Uterus (tissue), 4 donors: ENCODE data around the gene C1QTNF6. TPM values are rescaled to one million over a fixed set of nuclear protein-coding genes. Genes with fewer than 3 reads are reported as not detected.

Experiments used
- DNase-seq, 2 donors: peaks; one replicate each; pipeline ENCODE4 v3.0.0-alpha.2; 2019 to 2020
- H3K27ac ChIP-seq, 2 donors: fragments of 200-600 bp; sonication (generic); 1 replicate in 1 of 2; 2 replicates in 1 of 2; pipeline ENCODE4 v1.5.1; 2016 to 2018
- H3K27me3 ChIP-seq, 2 donors: fragments of 200-600 bp; sonication (generic); one replicate each; pipeline ENCODE4 v1.5.1; 2018 to 2019; ENCODE audit warnings: control low read depth in 1 of 2
- H3K36me3 ChIP-seq, 2 donors: fragments of 200-600 bp; sonication (generic); one replicate each; pipeline ENCODE4 v1.5.1; 2019; ENCODE audit warnings: control low read depth in 1 of 2
- H3K4me1 ChIP-seq, 2 donors: fragments of 200-600 bp; sonication (generic); one replicate each; pipeline ENCODE4 v1.5.1; 2018 to 2019; ENCODE audit warnings: control low read depth in 1 of 2
- H3K4me3 ChIP-seq, 2 donors: fragments of 200-600 bp; sonication (generic); 1 replicate in 1 of 2; 2 replicates in 1 of 2; pipeline ENCODE4 v1.5.1; 2018 to 2019; ENCODE audit warnings: mild to moderate bottlenecking in 1 of 2
- H3K9me3 ChIP-seq, 2 donors: fragments of 200-600 bp; sonication (generic); one replicate each; pipeline ENCODE4 v1.5.1; 2019; ENCODE audit warnings: control low read depth in 1 of 2
- POLR2A ChIP-seq, 2 donors: fragments of 450-650 bp; IDR thresholded peaks; one replicate each; pipeline ENCODE4 v1.6.1; 2016; ENCODE audit warnings: antibody characterized with exemption in 2 of 2, mild to moderate bottlenecking in 1 of 2, moderate library complexity in 1 of 2
- intact Hi-C: fragments of 100-400 bp; cut with DNase I; formaldehyde crosslinking; loops from one replicate; pipeline ENCODE4 v1.15.1; 2023; ENCODE audit warnings: low total_unique reads
- small RNA-seq: library from RNA; depleted of rRNA; stranded (forward); fragments of <200 nt; gene quantifications from one replicate; pipeline ENCODE3, GENCODE V24; 2016
- total RNA-seq, 4 donors: library from RNA; depleted of rRNA in 3 of 4; stranded (reverse); fragments of >200 nt in 3 of 4; gene quantifications; one replicate each; pipeline versions ENCODE4 v1.1.0 to v1.2.4, GENCODE V29; 2014 to 2023
- TF ChIP-seq, protein P1 (sequence below), 4 experiments: fragments of 200-600 bp in 2 of 4; fragments of 450-650 bp in 2 of 4; sonication (generic) in 2 of 4; IDR thresholded peaks; one replicate each; pipeline ENCODE4 v1.5.1; 2016 to 2019; ENCODE audit warnings: antibody characterized with exemption in 4 of 4, mild to moderate bottlenecking in 2 of 4, moderate library complexity in 1 of 4
- donor health status: DM: yes; HTN: yes; CAD: no.

Gene C1QTNF6
- total RNA-seq, 4 donors from 2014 or later = 0.29 to 16.0 (median 3.1) TPM

DNA sequence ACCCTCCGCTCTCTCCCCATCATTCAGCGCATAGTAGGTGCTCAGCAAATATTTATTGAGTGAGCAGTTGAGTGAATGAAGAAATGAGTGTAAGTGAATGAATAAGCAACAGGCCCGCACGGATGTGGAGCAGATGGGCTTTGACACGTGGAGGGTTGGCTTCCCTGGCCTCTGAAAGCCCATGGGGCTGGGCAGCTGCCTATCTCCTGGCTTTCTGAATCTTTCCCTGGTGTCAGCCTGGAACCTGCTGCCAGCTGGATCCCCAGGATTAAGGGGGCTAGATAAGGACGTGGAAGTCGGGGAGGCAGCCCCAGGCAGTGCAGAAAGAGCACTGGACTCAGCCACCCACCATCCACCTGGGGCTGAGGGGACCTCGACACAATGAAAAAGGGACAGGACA lies 50.9 kb downstream of the C1QTNF6 start:
- no peaks in the 10 kb centered on the region for H3K36me3 ChIP-seq
- intact Hi-C loops = no loop called here
- no peak overlapping the region for H3K4me3 ChIP-seq
- H3K27ac ChIP-seq = no peak overlapping the region
- no peaks in the 10 kb centered on the region for H3K27me3 ChIP-seq
- TF ChIP-seq POLR2A (IDR thresholded peaks at IDR 0.05) = no peak
- TF ChIP-seq, protein P1, sequence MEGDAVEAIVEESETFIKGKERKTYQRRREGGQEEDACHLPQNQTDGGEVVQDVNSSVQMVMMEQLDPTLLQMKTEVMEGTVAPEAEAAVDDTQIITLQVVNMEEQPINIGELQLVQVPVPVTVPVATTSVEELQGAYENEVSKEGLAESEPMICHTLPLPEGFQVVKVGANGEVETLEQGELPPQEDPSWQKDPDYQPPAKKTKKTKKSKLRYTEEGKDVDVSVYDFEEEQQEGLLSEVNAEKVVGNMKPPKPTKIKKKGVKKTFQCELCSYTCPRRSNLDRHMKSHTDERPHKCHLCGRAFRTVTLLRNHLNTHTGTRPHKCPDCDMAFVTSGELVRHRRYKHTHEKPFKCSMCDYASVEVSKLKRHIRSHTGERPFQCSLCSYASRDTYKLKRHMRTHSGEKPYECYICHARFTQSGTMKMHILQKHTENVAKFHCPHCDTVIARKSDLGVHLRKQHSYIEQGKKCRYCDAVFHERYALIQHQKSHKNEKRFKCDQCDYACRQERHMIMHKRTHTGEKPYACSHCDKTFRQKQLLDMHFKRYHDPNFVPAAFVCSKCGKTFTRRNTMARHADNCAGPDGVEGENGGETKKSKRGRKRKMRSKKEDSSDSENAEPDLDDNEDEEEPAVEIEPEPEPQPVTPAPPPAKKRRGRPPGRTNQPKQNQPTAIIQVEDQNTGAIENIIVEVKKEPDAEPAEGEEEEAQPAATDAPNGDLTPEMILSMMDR (IDR thresholded peaks at IDR 0.05) = no peak
- H3K9me3 ChIP-seq = no peaks in the 10 kb centered on the region
- no peak for DNase-seq
- H3K4me1 ChIP-seq = no peaks in the 10 kb centered on the region

DNA sequence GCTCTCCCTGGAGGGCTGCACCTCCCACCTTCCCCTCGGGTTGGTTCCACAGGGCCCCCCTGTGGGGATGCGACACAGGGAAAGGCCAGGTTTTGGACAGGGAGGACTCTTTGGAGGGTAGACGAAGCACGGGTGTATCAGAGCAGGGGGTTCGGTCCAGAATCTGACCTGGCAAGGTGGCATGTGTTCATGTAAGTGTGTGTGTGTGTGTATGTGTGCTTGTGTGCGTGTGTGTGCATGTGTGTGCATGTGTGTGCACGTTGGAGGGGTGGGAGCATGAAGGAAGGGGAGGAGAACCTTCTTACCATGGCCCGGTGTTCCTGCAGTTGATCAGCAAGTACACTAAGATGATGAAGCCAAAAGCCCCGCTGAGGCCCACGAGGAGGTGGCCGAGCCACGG lies 53.0 kb downstream of the C1QTNF6 start:
- Histone ChIP-seq H3K27ac (no peak overlapping the region), H3K27me3 (no peaks in the 10 kb centered on the region), H3K4me1 (no peaks in the 10 kb centered on the region), H3K9me3 (no peaks in the 10 kb centered on the region), H3K4me3 (no peak overlapping the region), H3K36me3 (no peaks in the 10 kb centered on the region)
- no peak for TF ChIP-seq POLR2A (IDR thresholded peaks at IDR 0.05)
- TF ChIP-seq, protein P1 (IDR thresholded peaks at IDR 0.05) = no peak
- no peak for DNase-seq
- intact Hi-C loops = no loop called here

DNA sequence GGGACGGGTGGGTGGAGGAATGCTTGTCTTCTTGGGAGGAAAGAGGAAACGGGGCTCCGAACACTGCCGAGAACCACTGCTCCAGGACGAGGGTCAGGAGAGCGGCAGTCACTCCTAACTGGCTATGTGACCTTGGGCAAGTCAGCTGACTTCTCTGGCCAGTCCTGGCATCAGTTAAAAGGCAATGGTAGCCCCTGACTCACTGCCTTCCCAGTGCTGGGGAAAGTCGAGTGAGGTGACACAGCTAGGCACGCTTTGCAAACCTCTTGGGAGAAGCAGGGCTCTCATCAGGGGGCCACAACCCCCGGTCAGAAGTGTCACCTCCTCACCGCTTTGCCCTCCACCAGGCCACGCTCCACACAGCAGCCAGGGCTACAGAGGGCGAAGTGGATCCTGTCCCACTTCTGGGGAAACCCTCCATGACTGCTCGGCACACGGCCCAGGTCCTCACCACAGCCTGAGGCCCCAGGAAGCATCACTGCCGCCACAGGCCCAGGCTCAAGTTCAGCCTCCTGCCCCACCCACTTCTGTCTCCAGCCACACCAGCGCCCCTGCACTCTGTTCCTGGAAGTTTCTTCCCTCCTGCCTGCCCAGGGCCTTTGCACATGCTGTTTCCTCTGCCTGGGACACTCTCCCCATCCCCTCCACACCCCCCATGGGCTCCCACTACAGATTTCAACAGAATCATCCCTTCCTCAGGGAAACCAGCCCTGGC lies 54.6 kb downstream of the C1QTNF6 start:
- DNase-seq = no peak
- Histone ChIP-seq H3K27ac (no peak overlapping the region), H3K27me3 (no peaks in the 10 kb centered on the region), H3K36me3 (no peaks in the 10 kb centered on the region), H3K4me3 (no peak overlapping the region), H3K9me3 (no peaks in the 10 kb centered on the region), H3K4me1 (no peaks in the 10 kb centered on the region)
- TF ChIP-seq, protein P1 (IDR thresholded peaks at IDR 0.05) = no peak
- no peak for TF ChIP-seq POLR2A (IDR thresholded peaks at IDR 0.05)
- intact Hi-C loops = no loop called here

DNA sequence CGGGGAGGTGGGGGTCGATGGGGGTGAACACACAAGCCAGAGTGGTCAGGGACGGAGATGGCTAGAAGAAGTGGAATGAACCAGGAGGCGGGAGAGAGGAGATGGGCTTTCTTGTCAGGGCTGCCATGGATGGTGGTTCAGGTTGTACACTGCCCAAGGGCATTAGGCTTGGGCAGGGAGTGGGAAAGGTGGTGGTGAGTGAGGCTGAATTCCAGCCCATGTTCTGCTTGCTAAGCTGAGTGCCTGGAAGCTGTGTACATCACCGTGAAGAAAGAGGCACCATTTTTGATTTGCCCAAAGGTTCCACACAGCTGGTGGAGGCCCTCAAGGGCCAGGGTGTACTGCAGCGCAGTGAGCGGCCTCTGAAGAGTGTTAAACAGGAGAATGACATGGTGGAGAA lies 55.3 kb downstream of the C1QTNF6 start:
- Histone ChIP-seq H3K9me3 (no peaks in the 10 kb centered on the region), H3K4me1 (no peaks in the 10 kb centered on the region), H3K4me3 (no peak overlapping the region), H3K27me3 (no peaks in the 10 kb centered on the region), H3K27ac (no peak overlapping the region), H3K36me3 (no peaks in the 10 kb centered on the region)
- DNase-seq = no peak
- no peak for TF ChIP-seq POLR2A (IDR thresholded peaks at IDR 0.05)
- TF ChIP-seq, protein P1 (IDR thresholded peaks at IDR 0.05) = no peak
- intact Hi-C loops = no loop called here

Small RNAs within 50 kb of the gene (small RNA-seq; reads per million reads assigned to genes)
- not detected for gene Z82188.1

Other genes starting within 250 kb of the C1QTNF6 start
- 10 to 100 TPM; 19.6 to 36.8 (median 25.1) TPM for gene TST, start 168.8 kb downstream of the C1QTNF6 start, total RNA-seq
- gene MPST, start 168.5 kb downstream of the C1QTNF6 start, total RNA-seq = 100 to 1,000 TPM in 2 of 4 donors, 10 to 100 TPM in 2; 37.1 to 152 (median 84.1) TPM
- gene KCTD17, start 136.5 kb downstream of the C1QTNF6 start, total RNA-seq = 10 to 100 TPM in 2 of 4 donors, 1 to 10 TPM in 1, under 1 TPM in 1; 0.59 to 31.7 (median 15.4) TPM
- gene TMPRSS6, start 78.5 kb downstream of the C1QTNF6 start, total RNA-seq = not detected
- gene IL2RB, start 38.3 kb downstream of the C1QTNF6 start, total RNA-seq = 1 to 10 TPM in 1 of 4 donors, under 1 TPM in 1, not detected in 2; 0.48 to 1.6 TPM
- gene SSTR3, start 24.2 kb upstream of the C1QTNF6 start, total RNA-seq = 1 to 10 TPM in 2 of 4 donors, under 1 TPM in 1, not detected in 1; under 0.01 to 5.8 (median 3.1) TPM
- gene RAC2, start 56.0 kb upstream of the C1QTNF6 start, total RNA-seq = 1 to 10 TPM; 2.4 to 6.7 (median 4.5) TPM
- gene CYTH4, start 94.3 kb upstream of the C1QTNF6 start, total RNA-seq = 10 to 100 TPM in 1 of 4 donors, 1 to 10 TPM in 3; 3.8 to 12.2 (median 5.9) TPM
- under 1 TPM in 2 of 4 donors, not detected in 2; 0.30 to 0.76 TPM for gene ELFN2, start 239.2 kb upstream of the C1QTNF6 start, total RNA-seq